Measurements from ENCODE around the gene ZNF330. TPM values are rescaled to one million over a fixed set of nuclear protein-coding genes. Genes with fewer than 3 reads are reported as not detected.
A peak's percentile ranks its signal among the peaks of the same experiment; 100 is the strongest.

ZNF330 gene
- polyA plus RNA-seq (19.2 to 31.1 TPM (median 24.9 TPM) in 3 replicates), polyA minus RNA-seq (6.6 to 31.9 TPM (median 20.9 TPM) in 3 replicates)
- 59.9 TPM for polyA plus RNA-seq (2011; ENCODE audit: low read depth)
- 17.8 and 27.1 TPM in 2 replicates for polyA plus RNA-seq (2011; cell fraction: cytosol; rRNA removed)
- 28.4 and 32.7 TPM in 2 replicates for polyA plus RNA-seq (2011; cell fraction: nucleus; rRNA removed)
- 24.2 and 36.8 TPM in 2 replicates for polyA plus RNA-seq (2012; ENCODE audit: low replicate concordance)
- 21.7 TPM for polyA minus RNA-seq (2011; cell fraction: cytosol; rRNA and poly(A)+ RNA removed)
- polyA minus RNA-seq (2011; cell fraction: nucleus; rRNA and poly(A)+ RNA removed), result 9.8 and 11.8 TPM in 2 replicates

DNA sequence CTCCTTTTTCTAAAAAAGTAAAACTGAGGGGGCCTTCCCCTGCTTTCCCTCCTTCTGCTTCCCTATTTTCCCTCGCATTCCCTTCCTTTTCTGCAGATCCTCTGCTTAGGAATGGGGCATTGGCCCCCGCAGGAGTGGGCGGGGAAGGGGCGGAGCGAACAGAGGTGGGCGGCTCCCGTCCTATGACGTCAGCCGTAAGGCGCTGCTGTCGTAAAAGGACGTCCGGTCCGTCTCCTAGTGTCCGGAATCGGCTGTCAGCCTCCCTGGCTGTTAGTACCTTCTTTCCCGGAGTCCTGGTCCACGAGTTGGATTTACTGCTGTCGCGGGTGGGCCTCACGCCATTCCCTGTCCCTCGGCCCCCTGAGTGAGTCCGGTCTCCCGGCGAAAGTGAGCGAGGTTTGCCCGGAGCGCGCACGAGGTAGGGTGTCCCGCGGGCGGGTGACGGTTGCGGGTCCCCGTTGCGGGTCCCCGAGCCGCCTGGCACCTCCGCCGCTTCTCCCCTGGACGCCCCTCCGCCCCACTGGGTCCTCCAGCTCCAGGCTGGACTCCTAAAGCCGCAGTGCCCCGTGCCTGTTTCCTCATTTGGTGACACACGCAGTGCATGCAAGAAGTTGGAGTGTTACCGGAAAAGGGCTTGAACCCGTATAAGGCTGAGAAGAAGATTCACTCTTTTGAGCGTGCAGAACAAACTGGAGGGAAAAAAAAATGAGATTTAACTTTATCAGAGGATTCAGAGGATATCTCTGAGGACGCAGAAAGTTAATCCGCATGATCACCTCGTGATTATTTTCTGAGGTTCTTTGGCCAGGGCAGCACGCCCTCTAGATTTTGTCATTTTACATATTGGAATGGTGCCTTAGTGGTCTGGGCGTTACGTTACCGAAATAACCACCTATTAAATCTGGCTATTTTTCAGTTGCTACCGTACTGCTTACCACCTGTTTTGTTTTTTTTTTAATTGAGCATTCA, at the start of gene ZNF330:
TSS of gene ZNF330 (plus strand) at position 205 of the 969 bp plus-strand sequence. CDS start 1,477 bp downstream, outside the sequence.
- H3K4me2 ChIP-seq (ENCODE audit: control insufficient read depth, extremely low read depth, insufficient read depth, low read depth, low read length), result peak within 1 kb of the TSS; percentile 87
- H3K27me3 ChIP-seq (ENCODE audit: control insufficient read depth, extremely low read depth, insufficient read depth, low read length), result no peaks in the 10 kb centered on the region
- peak within 1 kb of the TSS; percentile 98 to 100 (median 99) for H3K4me3 ChIP-seq (ENCODE audit: control insufficient read depth in 2 of 3, extremely low read depth in 1 of 3, insufficient read depth in 2 of 3, low read depth in 1 of 3, low read length in 3 of 3)
- H3K27ac ChIP-seq (ENCODE audit: control insufficient read depth, insufficient read depth, low read length), result peak within 1 kb of the TSS; percentile 92
- peak; percentile 79 for FAIRE-seq
- TF ChIP-seq EZH2 (IDR thresholded peaks at IDR 0.05; ENCODE audit: low read length), result no peak
- TF ChIP-seq, protein P1, sequence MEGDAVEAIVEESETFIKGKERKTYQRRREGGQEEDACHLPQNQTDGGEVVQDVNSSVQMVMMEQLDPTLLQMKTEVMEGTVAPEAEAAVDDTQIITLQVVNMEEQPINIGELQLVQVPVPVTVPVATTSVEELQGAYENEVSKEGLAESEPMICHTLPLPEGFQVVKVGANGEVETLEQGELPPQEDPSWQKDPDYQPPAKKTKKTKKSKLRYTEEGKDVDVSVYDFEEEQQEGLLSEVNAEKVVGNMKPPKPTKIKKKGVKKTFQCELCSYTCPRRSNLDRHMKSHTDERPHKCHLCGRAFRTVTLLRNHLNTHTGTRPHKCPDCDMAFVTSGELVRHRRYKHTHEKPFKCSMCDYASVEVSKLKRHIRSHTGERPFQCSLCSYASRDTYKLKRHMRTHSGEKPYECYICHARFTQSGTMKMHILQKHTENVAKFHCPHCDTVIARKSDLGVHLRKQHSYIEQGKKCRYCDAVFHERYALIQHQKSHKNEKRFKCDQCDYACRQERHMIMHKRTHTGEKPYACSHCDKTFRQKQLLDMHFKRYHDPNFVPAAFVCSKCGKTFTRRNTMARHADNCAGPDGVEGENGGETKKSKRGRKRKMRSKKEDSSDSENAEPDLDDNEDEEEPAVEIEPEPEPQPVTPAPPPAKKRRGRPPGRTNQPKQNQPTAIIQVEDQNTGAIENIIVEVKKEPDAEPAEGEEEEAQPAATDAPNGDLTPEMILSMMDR (optimal IDR thresholded peaks at IDR 0.05 in 1 of 3, IDR thresholded peaks at IDR 0.05 in 1 of 3, conservative IDR thresholded peaks at IDR 0.05 in 1 of 3; ENCODE audit: extremely low read depth in 1 of 3, insufficient read depth in 2 of 3, low read length in 3 of 3), result peak; percentile 13 to 42 (median 24)
- no peaks in the 10 kb centered on the region for H3K9me1 ChIP-seq (ENCODE audit: control insufficient read depth, extremely low read depth, insufficient read depth, low read length)
- peak within 1 kb of the TSS; percentile 95 for H3K9ac ChIP-seq (ENCODE audit: control insufficient read depth, extremely low read depth, insufficient read depth, low read length)
- peaks cover 38% of the 10 kb centered on the region for H3K79me2 ChIP-seq (ENCODE audit: control insufficient read depth, insufficient read depth, low read length)
- H3K4me1 ChIP-seq (ENCODE audit: control insufficient read depth, extremely low read depth, insufficient read depth, low read length), result peaks cover 8% of the 10 kb centered on the region
- no peaks in the 10 kb centered on the region for H4K20me1 ChIP-seq (ENCODE audit: control insufficient read depth, extremely low read depth, insufficient read depth, low read length)
- H3K9me3 ChIP-seq (ENCODE audit: control insufficient read depth, low read depth, low read length), result no peaks in the 10 kb centered on the region
- H3K36me3 ChIP-seq (ENCODE audit: control insufficient read depth in 2 of 2, extremely low read depth in 1 of 2, insufficient read depth in 2 of 2, low read length in 2 of 2), result peaks cover 2 to 4% of the 10 kb centered on the region in 2 experiments
- peak within 1 kb of the TSS; percentile 98 for H2AFZ ChIP-seq (ENCODE audit: control insufficient read depth, low read length)
- peak; percentile 58 for DNase-seq (ENCODE audit: low read depth, low spot score)
- dilution Hi-C loops (cut with MboI; ENCODE audit: extremely low pct_ligation_motif_present, low sequenced_read_pairs), result no loop called here

- no peaks in the 10 kb centered on the region for H3K79me2 ChIP-seq (ENCODE audit: control insufficient read depth, insufficient read depth, low read length)
- FAIRE-seq, result no peak
- H3K4me3 ChIP-seq (ENCODE audit: control insufficient read depth in 2 of 3, extremely low read depth in 1 of 3, insufficient read depth in 2 of 3, low read depth in 1 of 3, low read length in 3 of 3), result no peak overlapping the region
- H3K4me2 ChIP-seq (ENCODE audit: control insufficient read depth, extremely low read depth, insufficient read depth, low read depth, low read length), result no peak overlapping the region
- no peak overlapping the region for H3K9ac ChIP-seq (ENCODE audit: control insufficient read depth, extremely low read depth, insufficient read depth, low read length)
- no peaks in the 10 kb centered on the region for H4K20me1 ChIP-seq (ENCODE audit: control insufficient read depth, extremely low read depth, insufficient read depth, low read length)
- dilution Hi-C loops (cut with MboI; ENCODE audit: extremely low pct_ligation_motif_present, low sequenced_read_pairs), result no loop called here
- H3K36me3 ChIP-seq (ENCODE audit: control insufficient read depth in 2 of 2, extremely low read depth in 1 of 2, insufficient read depth in 2 of 2, low read length in 2 of 2), result no peaks in the 10 kb centered on the region
- TF ChIP-seq, protein P1 (optimal IDR thresholded peaks at IDR 0.05 in 1 of 3, IDR thresholded peaks at IDR 0.05 in 1 of 3, conservative IDR thresholded peaks at IDR 0.05 in 1 of 3; ENCODE audit: extremely low read depth in 1 of 3, insufficient read depth in 2 of 3, low read length in 3 of 3), result no peak
- TF ChIP-seq EZH2 (IDR thresholded peaks at IDR 0.05; ENCODE audit: low read length), result no peak
- peaks cover 4% of the 10 kb centered on the region for H3K27me3 ChIP-seq (ENCODE audit: control insufficient read depth, extremely low read depth, insufficient read depth, low read length)
- H3K9me1 ChIP-seq (ENCODE audit: control insufficient read depth, extremely low read depth, insufficient read depth, low read length), result no peaks in the 10 kb centered on the region
- no peaks in the 10 kb centered on the region for H3K9me3 ChIP-seq (ENCODE audit: control insufficient read depth, low read depth, low read length)
- no peak for DNase-seq (ENCODE audit: low read depth, low spot score)
- no peak overlapping the region for H2AFZ ChIP-seq (ENCODE audit: control insufficient read depth, low read length)
- no peak overlapping the region for H3K27ac ChIP-seq (ENCODE audit: control insufficient read depth, insufficient read depth, low read length)
- no peaks in the 10 kb centered on the region for H3K4me1 ChIP-seq (ENCODE audit: control insufficient read depth, extremely low read depth, insufficient read depth, low read length)
Observed at GRCh38 chr4:141174457-141174856, 46.2 kb upstream of the ZNF330 start.
